ENCODE data around the gene KLHL24. TPM values are rescaled to one million over a fixed set of nuclear protein-coding genes. Genes with fewer than 3 reads are reported as not detected.
"Not testable (repeated sequence)": the region's sequence is repeated elsewhere in the genome, so short reads cannot be mapped to it uniquely, and the experiment has no call there.

KLHL24 gene
- total RNA-seq, 4 donors from 2014 or later: 28.4 to 108 (median 65.4) TPM

DNA sequence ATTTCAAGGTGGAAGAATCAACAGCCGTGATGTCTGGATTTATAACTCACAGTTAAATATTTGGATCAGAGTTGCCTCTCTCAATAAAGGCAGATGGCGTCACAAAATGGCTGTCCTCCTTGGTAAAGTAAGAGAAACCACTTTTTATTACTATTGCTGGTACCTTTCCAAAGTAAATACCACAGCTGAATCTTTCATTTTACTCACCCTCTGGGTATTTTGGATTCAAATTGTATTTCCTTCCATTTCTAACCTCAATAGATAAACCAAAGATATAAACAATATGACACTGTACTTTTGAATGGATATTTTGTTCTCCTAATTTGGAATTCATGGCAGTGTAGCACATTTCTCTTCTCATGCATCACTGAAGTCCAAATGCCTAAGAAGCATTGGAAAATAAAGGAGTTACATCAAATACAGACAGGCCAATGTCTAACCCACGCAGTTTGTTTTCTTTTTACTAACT lies 29.5 kb downstream of the KLHL24 start:
- H3K4me1 ChIP-seq: peaks cover 0 to 16% (median 5%) of the 10 kb centered on the region in 4 donors
- 54 to 64% methylated on average over 3 of the region's 3 CpGs for WGBS, 2 donors (ENCODE audit: low coverage in 1 of 2)
- in situ Hi-C loops (cut with MboI; ENCODE audit: low pct_ligation_motif_present in 1 of 4, low pct_unique_long_range_greater_than_20kb in 1 of 4, low sequenced_read_pairs in 3 of 4): no loop called here
- peak overlapping the region in 2 of 4 donors; percentile 5 to 12 for H3K27ac ChIP-seq
- H3K4me3 ChIP-seq: no peak overlapping the region
- TF ChIP-seq EP300 (IDR thresholded peaks at IDR 0.05; ENCODE audit: low read depth) (no peak), POLR2A (IDR thresholded peaks at IDR 0.05) (no peak), POLR2AphosphoS5 (IDR thresholded peaks at IDR 0.05) (no peak)
- TF ChIP-seq, protein P1, sequence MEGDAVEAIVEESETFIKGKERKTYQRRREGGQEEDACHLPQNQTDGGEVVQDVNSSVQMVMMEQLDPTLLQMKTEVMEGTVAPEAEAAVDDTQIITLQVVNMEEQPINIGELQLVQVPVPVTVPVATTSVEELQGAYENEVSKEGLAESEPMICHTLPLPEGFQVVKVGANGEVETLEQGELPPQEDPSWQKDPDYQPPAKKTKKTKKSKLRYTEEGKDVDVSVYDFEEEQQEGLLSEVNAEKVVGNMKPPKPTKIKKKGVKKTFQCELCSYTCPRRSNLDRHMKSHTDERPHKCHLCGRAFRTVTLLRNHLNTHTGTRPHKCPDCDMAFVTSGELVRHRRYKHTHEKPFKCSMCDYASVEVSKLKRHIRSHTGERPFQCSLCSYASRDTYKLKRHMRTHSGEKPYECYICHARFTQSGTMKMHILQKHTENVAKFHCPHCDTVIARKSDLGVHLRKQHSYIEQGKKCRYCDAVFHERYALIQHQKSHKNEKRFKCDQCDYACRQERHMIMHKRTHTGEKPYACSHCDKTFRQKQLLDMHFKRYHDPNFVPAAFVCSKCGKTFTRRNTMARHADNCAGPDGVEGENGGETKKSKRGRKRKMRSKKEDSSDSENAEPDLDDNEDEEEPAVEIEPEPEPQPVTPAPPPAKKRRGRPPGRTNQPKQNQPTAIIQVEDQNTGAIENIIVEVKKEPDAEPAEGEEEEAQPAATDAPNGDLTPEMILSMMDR (IDR thresholded peaks at IDR 0.05): no peak
- no peak for DNase-seq
- intact Hi-C loops (cut with DNase I; ENCODE audit: low total_unique reads): no loop called here
- H3K9me3 ChIP-seq: no peaks in the 10 kb centered on the region
- H3K27me3 ChIP-seq: no peaks in the 10 kb centered on the region
- H3K36me3 ChIP-seq: peaks cover 0 to 49% (median 20%) of the 10 kb centered on the region in 4 donors

DNA sequence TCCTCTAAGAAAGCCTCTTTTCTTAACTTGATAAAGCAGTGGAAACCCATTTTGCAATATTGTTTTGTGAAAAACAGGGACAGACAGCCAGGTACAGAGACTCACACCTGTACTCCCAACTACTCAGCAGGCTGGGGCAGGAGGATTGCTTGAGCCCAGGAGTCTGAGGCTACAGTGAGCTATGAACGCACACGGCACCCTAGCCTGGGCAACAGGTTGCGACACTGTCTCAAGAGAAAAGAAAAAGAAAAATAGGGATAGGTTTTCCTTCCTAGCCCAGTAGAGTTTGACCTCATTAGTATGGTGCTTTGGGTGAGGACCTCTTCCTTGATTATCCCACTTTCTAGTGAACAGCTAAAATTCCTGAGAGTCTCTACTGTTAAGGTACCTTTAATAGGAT lies 44.6 kb downstream of the KLHL24 start:
- H3K27me3 ChIP-seq: no peaks in the 10 kb centered on the region
- 80 to 90% methylated on average over 2 to 3 of the region's 3 CpGs for WGBS, 2 donors (ENCODE audit: low coverage in 1 of 2)
- TF ChIP-seq EP300 (IDR thresholded peaks at IDR 0.05; ENCODE audit: low read depth) (no peak), POLR2A (IDR thresholded peaks at IDR 0.05) (no peak), POLR2AphosphoS5 (IDR thresholded peaks at IDR 0.05) (no peak)
- TF ChIP-seq, protein P1 (IDR thresholded peaks at IDR 0.05): no peak
- peaks cover 0 to 40% (median 18%) of the 10 kb centered on the region in 4 donors for H3K36me3 ChIP-seq
- DNase-seq: no peak
- no peaks in the 10 kb centered on the region for H3K9me3 ChIP-seq
- no peak overlapping the region for H3K4me3 ChIP-seq
- no peaks in the 10 kb centered on the region for H3K4me1 ChIP-seq
- in situ Hi-C loops (cut with MboI; ENCODE audit: low pct_ligation_motif_present in 1 of 4, low pct_unique_long_range_greater_than_20kb in 1 of 4, low sequenced_read_pairs in 3 of 4) (no loop called here), intact Hi-C loops (cut with DNase I; ENCODE audit: low total_unique reads) (no loop called here)
- no peak overlapping the region for H3K27ac ChIP-seq

DNA sequence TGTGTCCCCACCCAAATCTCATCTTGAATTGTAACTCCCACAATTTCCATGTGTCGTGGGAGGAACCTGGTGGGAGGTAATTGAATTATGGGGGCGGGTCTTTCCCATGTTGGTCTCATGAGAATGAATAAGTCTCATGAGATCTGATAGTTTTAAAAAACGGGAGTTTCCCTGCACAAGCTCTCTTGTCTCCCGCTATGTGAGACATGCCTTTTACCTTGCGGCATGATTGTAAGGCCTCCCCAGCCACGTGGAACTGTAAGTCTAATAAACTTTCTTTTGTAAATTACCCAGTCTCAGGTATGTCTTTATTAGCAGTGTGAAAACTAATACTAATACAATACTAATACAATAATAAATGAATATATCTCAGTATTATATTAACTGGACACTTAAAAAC lies 52.3 kb downstream of the KLHL24 start:
- Histone ChIP-seq H3K27ac (no peak overlapping the region), H3K4me1 (no peaks in the 10 kb centered on the region), H3K27me3 (no peaks in the 10 kb centered on the region), H3K36me3 (no peaks in the 10 kb centered on the region), H3K9me3 (no peaks in the 10 kb centered on the region), H3K4me3 (no peak overlapping the region)
- 82 to 100% methylated on average over 1 to 6 of the region's 6 CpGs for WGBS, 2 donors (ENCODE audit: low coverage in 1 of 2)
- in situ Hi-C loops (cut with MboI; ENCODE audit: low pct_ligation_motif_present in 1 of 4, low pct_unique_long_range_greater_than_20kb in 1 of 4, low sequenced_read_pairs in 3 of 4): no loop called here
- no peak for DNase-seq
- intact Hi-C loops (cut with DNase I; ENCODE audit: low total_unique reads): no loop called here
- TF ChIP-seq, protein P1 (IDR thresholded peaks at IDR 0.05): no peak

DNA sequence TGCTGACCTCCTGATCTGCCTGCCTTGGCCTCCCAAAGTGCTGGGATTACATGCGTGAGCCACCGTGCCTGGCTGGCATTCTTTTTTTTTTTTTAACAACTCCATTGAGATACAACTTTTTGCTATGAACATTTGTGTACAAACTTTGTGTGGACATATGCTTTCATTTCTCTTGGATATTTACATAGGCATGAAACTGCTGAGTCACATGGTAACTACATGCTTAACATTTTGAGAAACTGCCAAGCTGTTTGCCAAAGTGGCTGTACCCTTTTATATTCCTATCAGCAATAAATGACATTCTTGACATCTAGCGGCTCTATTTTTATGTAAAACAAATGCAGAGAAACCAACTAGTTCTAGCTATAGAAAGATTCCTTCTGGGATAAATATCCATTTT lies 53.5 kb downstream of the KLHL24 start:
- in situ Hi-C loops (cut with MboI; ENCODE audit: low pct_ligation_motif_present in 1 of 4, low pct_unique_long_range_greater_than_20kb in 1 of 4, low sequenced_read_pairs in 3 of 4) (no loop called here), intact Hi-C loops (cut with DNase I; ENCODE audit: low total_unique reads) (no loop called here)
- Histone ChIP-seq H3K27ac (no peak overlapping the region), H3K27me3 (no peaks in the 10 kb centered on the region), H3K36me3 (no peaks in the 10 kb centered on the region), H3K9me3 (no peaks in the 10 kb centered on the region), H3K4me1 (no peaks in the 10 kb centered on the region), H3K4me3 (no peak overlapping the region)
- 75 to 78% methylated on average over 1 to 3 of the region's 3 CpGs for WGBS, 2 donors (ENCODE audit: low coverage in 1 of 2)
- no peak for DNase-seq
- no peak for TF ChIP-seq POLR2AphosphoS5 (IDR thresholded peaks at IDR 0.05)
- TF ChIP-seq EP300 (IDR thresholded peaks at IDR 0.05; ENCODE audit: low read depth): no peak
- TF ChIP-seq, protein P1 (IDR thresholded peaks at IDR 0.05): no peak
- TF ChIP-seq POLR2A (IDR thresholded peaks at IDR 0.05): no peak

DNA sequence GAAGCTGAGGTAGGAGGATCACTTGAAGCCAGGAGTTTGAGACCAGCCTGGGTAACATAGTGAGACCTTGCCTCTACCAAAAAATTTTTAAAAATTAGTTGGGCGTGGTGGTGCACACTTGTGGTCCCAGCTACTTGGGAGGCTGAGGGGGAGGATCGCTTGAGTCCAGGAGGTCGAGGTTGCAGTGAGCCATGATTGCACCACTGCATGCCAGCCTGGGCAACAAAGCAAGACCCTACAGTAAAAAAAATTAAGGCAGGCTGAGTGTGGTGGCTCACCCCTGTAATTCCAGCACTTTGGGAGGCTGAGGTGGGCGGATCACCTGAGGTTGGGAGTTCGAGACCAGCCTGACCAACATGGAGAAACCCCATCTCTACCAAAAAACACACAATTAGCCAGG lies 54.2 kb downstream of the KLHL24 start:
- H3K9me3 ChIP-seq: not testable (repeated sequence)
- intact Hi-C loops (cut with DNase I; ENCODE audit: low total_unique reads): loop anchor here (10.0 kb wide), 1 partner anchor 75 kb away; no protein-coding TSS in a partner anchor

More for the DNA sequence above, 54.2 kb downstream of the KLHL24 start:
- H3K4me1 ChIP-seq; in situ Hi-C loops (cut with MboI; ENCODE audit: low pct_ligation_motif_present in 1 of 4, low pct_unique_long_range_greater_than_20kb in 1 of 4, low sequenced_read_pairs in 3 of 4); DNase-seq; H3K36me3 ChIP-seq; H3K4me3 ChIP-seq; H3K27ac ChIP-seq; H3K27me3 ChIP-seq: not testable (repeated sequence)
- WGBS, 2 donors (ENCODE audit: low coverage in 1 of 2): 86 to 95% methylated on average over 4 to 5 of the region's 5 CpGs
